K562 (cell line): ENCODE data around the gene KCNK1.

Experiments used
- CTCF ChIP-seq, 3 experiments: IDR thresholded peaks in 2 of 3; conservative IDR thresholded peaks in 1 of 3; 2 replicates each; pipeline ENCODE4 v1.5.1; 2011 to 2012; ENCODE audit warnings: low read length in 3 of 3, mild to moderate bottlenecking in 3 of 3, control low read depth in 2 of 3, improper control_type of control experiment in 1 of 3, inconsistent platforms in 1 of 3, low read depth in 1 of 3, mixed read lengths in 1 of 3, moderate library complexity in 1 of 3; ENCODE audit not compliant: insufficient read depth in 2 of 3
- ETS2 ChIP-seq: IDR thresholded peaks from 2 replicates; pipeline ENCODE4 v1.6.1; 2016; ENCODE audit warnings: borderline replicate concordance, missing genetic modification characterization, mild to moderate bottlenecking, moderate library complexity, missing compliant biosample characterization; ENCODE audit not compliant: poor library complexity, severe bottlenecking
- GATAD2A ChIP-seq: fragments of 450-650 bp; IDR thresholded peaks from 2 replicates; pipeline ENCODE4 v1.6.1; 2017
- JUN ChIP-seq, 2 experiments: sonication (generic) in 1 of 2; formaldehyde crosslinking in 1 of 2; IDR thresholded peaks; 2 replicates each; pipeline versions ENCODE4 v1.6.1 to v1.8.0; 2012 to 2022; ENCODE audit warnings: borderline replicate concordance in 2 of 2, mild to moderate bottlenecking in 2 of 2, improper control_type of control experiment in 1 of 2, low read depth in 1 of 2, low read length in 1 of 2, missing genetic modification reagents in 1 of 2
- LARP7 ChIP-seq: fragments of 450-650 bp; IDR thresholded peaks from 2 replicates; pipeline ENCODE4 v1.6.1; 2016
- MAZ ChIP-seq, 2 experiments: fragments of 450-650 bp in 1 of 2; sonication (generic) in 1 of 2; formaldehyde crosslinking; IDR thresholded peaks in 1 of 2; conservative IDR thresholded peaks in 1 of 2; 2 replicates each; pipeline versions ENCODE4 v1.4.0 to v1.5.0; 2020; ENCODE audit warnings: mild to moderate bottlenecking in 1 of 2, missing genetic modification reagents in 1 of 2
- TARDBP ChIP-seq: fragments of 450-650 bp; IDR thresholded peaks from 2 replicates; pipeline ENCODE4 v1.6.1; 2016
- TFE3 ChIP-seq: fragments of 450-650 bp; formaldehyde crosslinking; IDR thresholded peaks from 2 replicates; pipeline ENCODE4 v1.4.0; 2020; ENCODE audit warnings: mild to moderate bottlenecking, mixed read lengths
- ZBTB11 ChIP-seq, 3 experiments: fragments of 200-800 bp in 1 of 3; fragments of 250-450 bp in 1 of 3; fragments of 450-650 bp in 1 of 3; sonication (Bioruptor Pico) in 1 of 3; sonication (Bioruptor generic) in 1 of 3; formaldehyde crosslinking in 1 of 3; IDR thresholded peaks; 2 replicates each; pipeline versions ENCODE4 v1.6.1 to v1.8.0; 2016 to 2022; ENCODE audit warnings: mild to moderate bottlenecking in 2 of 3, missing genetic modification characterization in 2 of 3, missing compliant biosample characterization in 1 of 3, moderate library complexity in 1 of 3
- ZKSCAN3 ChIP-seq: fragments of 250-450 bp; sonication (Bioruptor Pico); IDR thresholded peaks from 2 replicates; pipeline ENCODE4 v1.4.0; 2020
- TF ChIP-seq, protein P1 (sequence below): fragments of 250-450 bp; sonication (Bioruptor Pico); IDR thresholded peaks from 2 replicates; pipeline ENCODE4 v1.5.0; 2020; ENCODE audit warnings: mild to moderate bottlenecking
- TF ChIP-seq, protein P2 (sequence below): sonication (generic); formaldehyde crosslinking; IDR thresholded peaks from 2 replicates; pipeline ENCODE4 v1.9.0; 2022; ENCODE audit warnings: mild to moderate bottlenecking, missing genetic modification reagents

DNA sequence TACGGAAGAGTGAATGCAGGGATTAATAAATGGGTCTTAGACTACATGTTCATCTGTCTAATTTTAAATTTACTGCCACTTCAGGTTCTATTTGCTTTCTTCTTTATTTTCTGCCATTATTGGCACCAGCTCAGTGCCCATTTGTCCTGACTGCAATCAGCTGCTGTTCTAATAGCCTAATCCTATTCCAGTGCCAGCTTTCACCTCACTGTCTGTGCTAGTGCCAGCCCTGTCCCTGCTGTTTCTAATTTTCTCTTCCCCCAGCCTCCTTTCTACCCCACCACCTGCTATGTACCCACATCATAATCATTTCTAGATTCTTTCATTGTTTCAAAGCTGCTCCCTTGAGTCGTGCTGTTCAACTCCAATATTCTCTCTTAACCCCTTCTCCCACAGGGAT lies 86.4 kb downstream of the KCNK1 start:
- TF ChIP-seq JUN (IDR thresholded peaks at IDR 0.05; ENCODE audit: borderline replicate concordance, low read depth, low read length) (no peak), JUN (CRISPR knock-in tag; IDR thresholded peaks at IDR 0.05; ENCODE audit: borderline replicate concordance) (no peak), CTCF (IDR thresholded peaks at IDR 0.05 in 2 of 3, conservative IDR thresholded peaks at IDR 0.05 in 1 of 3; ENCODE audit: insufficient read depth in 2 of 3, low read depth in 1 of 3, low read length in 3 of 3) (no peak), ETS2 (tag) (no peak), TFE3 (CRISPR knock-in tag) (no peak), LARP7 (no peak), TARDBP (no peak), ZBTB11 (CRISPR knock-in tag; IDR thresholded peaks at IDR 0.05) (no peak), GATAD2A (no peak), MAZ (CRISPR knock-in tag; conservative IDR thresholded peaks at IDR 0.05 in 1 of 2, IDR thresholded peaks at IDR 0.05 in 1 of 2) (no peak), ZKSCAN3 (no peak)
- TF ChIP-seq, protein P1, sequence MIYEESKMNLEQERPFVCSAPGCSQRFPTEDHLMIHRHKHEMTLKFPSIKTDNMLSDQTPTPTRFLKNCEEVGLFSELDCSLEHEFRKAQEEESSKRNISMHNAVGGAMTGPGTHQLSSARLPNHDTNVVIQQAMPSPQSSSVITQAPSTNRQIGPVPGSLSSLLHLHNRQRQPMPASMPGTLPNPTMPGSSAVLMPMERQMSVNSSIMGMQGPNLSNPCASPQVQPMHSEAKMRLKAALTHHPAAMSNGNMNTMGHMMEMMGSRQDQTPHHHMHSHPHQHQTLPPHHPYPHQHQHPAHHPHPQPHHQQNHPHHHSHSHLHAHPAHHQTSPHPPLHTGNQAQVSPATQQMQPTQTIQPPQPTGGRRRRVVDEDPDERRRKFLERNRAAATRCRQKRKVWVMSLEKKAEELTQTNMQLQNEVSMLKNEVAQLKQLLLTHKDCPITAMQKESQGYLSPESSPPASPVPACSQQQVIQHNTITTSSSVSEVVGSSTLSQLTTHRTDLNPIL (CRISPR knock-in tag), result no peak
- TF ChIP-seq, protein P2, sequence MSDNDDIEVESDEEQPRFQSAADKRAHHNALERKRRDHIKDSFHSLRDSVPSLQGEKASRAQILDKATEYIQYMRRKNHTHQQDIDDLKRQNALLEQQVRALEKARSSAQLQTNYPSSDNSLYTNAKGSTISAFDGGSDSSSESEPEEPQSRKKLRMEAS (CRISPR knock-in tag), result no peak
